ENCODE measurements around the gene PAIP2.

The PAIP2 gene

DNA sequence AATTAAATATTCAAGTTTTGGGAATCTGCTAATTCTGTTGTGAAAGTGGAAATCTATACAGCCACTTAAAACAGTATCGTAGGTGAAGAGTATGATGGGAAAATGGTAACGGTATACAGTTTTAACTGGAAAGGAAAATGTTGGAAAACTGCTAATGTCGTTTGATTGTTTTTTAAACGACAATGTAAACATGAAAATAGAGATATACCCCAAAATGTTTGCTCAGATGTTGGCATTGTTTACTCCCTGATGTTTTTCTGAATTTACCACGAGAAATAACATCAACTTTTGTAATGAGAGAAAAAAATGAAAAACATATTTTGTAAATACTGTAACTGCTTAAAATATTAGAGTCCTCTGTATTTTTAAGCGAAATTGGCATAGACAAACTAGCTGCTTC is 45.5 kb upstream of the PAIP2 start:
- in situ Hi-C loops (cut with HindIII; ENCODE audit: low sequenced_read_pairs): no loop called here
- DNase-seq (ENCODE audit: low read depth): no peak
- no peak overlapping the region for H3K4me3 ChIP-seq (ENCODE audit: low read depth, low read length)
- TF ChIP-seq, protein P1, sequence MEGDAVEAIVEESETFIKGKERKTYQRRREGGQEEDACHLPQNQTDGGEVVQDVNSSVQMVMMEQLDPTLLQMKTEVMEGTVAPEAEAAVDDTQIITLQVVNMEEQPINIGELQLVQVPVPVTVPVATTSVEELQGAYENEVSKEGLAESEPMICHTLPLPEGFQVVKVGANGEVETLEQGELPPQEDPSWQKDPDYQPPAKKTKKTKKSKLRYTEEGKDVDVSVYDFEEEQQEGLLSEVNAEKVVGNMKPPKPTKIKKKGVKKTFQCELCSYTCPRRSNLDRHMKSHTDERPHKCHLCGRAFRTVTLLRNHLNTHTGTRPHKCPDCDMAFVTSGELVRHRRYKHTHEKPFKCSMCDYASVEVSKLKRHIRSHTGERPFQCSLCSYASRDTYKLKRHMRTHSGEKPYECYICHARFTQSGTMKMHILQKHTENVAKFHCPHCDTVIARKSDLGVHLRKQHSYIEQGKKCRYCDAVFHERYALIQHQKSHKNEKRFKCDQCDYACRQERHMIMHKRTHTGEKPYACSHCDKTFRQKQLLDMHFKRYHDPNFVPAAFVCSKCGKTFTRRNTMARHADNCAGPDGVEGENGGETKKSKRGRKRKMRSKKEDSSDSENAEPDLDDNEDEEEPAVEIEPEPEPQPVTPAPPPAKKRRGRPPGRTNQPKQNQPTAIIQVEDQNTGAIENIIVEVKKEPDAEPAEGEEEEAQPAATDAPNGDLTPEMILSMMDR (IDR thresholded peaks at IDR 0.05; ENCODE audit: low read depth, low read length, missing control alignments): no peak

DNA sequence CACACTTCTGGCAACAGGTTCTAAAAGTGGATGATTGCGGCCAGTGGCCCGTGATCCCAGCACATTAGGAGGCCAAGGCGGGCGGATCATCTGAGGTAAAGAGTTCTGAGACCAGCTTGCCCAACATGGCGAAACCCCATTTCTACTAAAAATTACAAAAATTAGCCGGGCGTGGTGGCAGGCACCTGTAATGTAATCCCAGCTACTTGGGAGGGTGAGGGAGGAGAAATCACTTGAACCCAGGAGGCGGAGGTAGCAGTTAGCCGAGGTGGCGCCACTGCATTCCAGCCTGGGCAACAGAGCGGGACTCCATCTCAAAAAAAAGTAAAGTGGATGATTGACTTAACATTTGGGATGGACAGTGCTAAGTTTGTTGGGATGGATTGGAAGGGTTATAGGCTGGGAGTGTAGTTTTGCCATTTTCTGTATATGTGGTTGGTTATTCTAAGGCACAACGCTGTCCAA is 44.8 kb upstream of the PAIP2 start:
- TF ChIP-seq, protein P1 (IDR thresholded peaks at IDR 0.05; ENCODE audit: low read depth, low read length, missing control alignments): no peak
- in situ Hi-C loops (cut with HindIII; ENCODE audit: low sequenced_read_pairs): no loop called here
- H3K4me3 ChIP-seq (ENCODE audit: low read depth, low read length): no peak overlapping the region
- DNase-seq (ENCODE audit: low read depth): no peak

DNA sequence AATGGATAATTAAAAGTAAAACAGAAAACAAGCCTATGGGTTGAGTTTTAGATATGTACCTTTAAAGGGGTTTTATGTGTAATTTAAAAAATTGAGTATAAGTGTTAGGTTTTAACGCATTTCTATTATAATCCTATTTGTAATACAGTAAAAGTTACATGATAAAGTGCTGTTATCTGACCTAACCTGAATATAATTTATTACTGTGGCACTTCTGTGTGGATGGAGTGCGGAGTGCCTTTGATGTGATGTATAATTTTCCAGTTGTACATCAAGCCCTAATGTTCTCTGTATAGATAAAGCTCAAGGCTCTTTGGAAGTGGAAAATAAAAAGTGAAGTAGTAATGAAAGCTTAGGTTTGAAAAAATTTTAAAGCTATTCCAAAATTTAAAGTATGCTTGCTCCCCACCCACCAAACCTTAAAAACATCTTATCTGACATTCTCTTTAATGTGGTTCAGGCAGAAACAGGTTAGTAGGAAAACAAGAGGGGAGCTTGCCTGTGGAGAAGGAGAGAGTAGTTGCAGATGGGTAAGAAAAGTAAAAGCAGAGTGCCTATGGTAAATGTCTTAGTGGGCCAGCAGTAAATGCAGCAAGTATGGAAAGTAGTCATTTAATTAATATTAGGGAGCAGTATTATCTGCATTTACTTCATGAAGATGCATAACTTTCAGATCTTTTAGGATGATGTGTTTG is 44.1 kb upstream of the PAIP2 start:
- in situ Hi-C loops (cut with HindIII; ENCODE audit: low sequenced_read_pairs): no loop called here

DNA sequence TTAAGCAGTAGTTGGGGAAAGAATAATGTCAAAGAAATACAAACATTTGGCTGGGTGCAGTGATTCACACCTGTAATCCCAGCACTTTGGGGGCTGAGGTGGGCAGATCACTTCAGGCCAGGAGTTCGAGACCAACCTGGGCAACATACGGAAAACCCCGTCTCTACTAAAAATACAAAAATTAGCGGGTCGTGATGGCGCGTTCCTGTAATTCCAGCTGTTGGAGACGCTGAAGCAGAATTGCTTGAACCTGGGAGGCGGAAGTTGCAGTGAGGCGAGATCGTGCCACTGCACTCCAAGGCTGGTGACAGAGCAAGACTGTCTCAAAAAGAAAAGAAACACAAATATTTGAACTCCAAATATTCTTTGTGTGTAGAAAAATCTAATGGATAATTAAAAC is 43.4 kb upstream of the PAIP2 start:
- in situ Hi-C loops (cut with HindIII; ENCODE audit: low sequenced_read_pairs): no loop called here
- DNase-seq (ENCODE audit: low read depth): no peak
- no peak overlapping the region for H3K4me3 ChIP-seq (ENCODE audit: low read depth, low read length)
- TF ChIP-seq, protein P1 (IDR thresholded peaks at IDR 0.05; ENCODE audit: low read depth, low read length, missing control alignments): no peak

More for the DNA sequence above, 44.1 kb upstream of the PAIP2 start:
- TF ChIP-seq, protein P1 (IDR thresholded peaks at IDR 0.05; ENCODE audit: low read depth, low read length, missing control alignments): no peak
- no peak for DNase-seq (ENCODE audit: low read depth)
- no peak overlapping the region for H3K4me3 ChIP-seq (ENCODE audit: low read depth, low read length)

DNA sequence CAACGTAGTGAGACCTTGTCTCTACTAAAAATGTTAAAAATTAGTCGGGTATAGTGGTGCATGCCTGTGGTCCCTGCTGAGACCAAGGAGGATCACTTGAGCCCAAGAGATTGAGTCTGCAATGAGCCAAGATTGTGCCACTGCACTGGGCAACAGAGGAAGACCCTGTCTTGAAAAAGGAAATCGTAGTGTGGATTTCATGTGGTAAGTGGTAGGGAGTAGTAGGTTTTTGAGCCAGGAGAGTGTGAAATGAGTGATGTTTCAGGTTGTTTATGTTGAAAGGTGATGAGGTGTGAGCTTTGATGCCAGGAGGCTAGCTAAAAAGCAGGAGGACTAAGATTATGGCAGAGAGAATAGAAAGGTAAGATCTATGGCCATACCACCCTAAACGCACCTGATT is 42.2 kb upstream of the PAIP2 start:
- H3K4me3 ChIP-seq (ENCODE audit: low read depth, low read length): no peak overlapping the region
- TF ChIP-seq, protein P1 (IDR thresholded peaks at IDR 0.05; ENCODE audit: low read depth, low read length, missing control alignments): no peak
- DNase-seq (ENCODE audit: low read depth): no peak
- in situ Hi-C loops (cut with HindIII; ENCODE audit: low sequenced_read_pairs): no loop called here

DNA sequence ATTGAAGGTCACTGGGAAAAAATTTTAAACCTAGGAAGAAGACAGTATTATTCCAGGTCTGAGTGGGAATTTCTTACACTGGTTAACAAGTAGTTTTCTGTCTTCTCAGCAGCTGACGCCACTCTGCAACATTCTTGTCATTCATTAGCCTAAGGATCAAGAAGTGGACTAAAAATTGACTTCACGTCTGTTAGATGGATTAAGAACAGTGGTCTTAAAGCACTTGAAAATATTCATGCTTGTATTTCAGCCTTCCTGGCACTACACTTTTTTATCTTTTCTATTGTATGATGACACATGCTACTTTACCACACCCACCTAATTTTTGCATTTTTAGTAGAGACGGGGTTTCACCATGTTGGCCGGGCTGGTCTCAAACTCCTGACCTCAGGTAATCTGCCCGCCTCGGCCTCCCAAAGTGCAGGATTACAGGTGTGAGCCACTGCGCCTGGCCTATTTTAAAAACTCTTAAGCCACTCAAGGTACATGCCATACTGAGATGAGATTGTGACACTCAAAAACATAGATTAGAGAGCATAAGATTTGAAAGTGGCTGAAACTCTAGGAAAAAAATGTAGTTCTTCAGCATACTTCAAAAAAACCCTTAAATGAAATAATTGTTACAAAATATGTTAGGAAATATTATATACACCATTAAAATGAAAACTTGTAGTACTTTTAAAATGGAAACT is 39.7 kb upstream of the PAIP2 start:
- in situ Hi-C loops (cut with HindIII; ENCODE audit: low sequenced_read_pairs): no loop called here
- TF ChIP-seq, protein P1 (IDR thresholded peaks at IDR 0.05; ENCODE audit: low read depth, low read length, missing control alignments): no peak
- H3K4me3 ChIP-seq (ENCODE audit: low read depth, low read length): no peak overlapping the region
- DNase-seq (ENCODE audit: low read depth): no peak
